HG03097 (cell line): ENCODE measurements around the gene SLC18A3.

Source experiments
- ATAC-seq: cut with Tn5 transposase; IDR thresholded peaks from one replicate; pipeline ENCODE4 v1.9.1; 2021; ENCODE audit not compliant: unreplicated experiment, low FRiP score

The SLC18A3 gene

DNA sequence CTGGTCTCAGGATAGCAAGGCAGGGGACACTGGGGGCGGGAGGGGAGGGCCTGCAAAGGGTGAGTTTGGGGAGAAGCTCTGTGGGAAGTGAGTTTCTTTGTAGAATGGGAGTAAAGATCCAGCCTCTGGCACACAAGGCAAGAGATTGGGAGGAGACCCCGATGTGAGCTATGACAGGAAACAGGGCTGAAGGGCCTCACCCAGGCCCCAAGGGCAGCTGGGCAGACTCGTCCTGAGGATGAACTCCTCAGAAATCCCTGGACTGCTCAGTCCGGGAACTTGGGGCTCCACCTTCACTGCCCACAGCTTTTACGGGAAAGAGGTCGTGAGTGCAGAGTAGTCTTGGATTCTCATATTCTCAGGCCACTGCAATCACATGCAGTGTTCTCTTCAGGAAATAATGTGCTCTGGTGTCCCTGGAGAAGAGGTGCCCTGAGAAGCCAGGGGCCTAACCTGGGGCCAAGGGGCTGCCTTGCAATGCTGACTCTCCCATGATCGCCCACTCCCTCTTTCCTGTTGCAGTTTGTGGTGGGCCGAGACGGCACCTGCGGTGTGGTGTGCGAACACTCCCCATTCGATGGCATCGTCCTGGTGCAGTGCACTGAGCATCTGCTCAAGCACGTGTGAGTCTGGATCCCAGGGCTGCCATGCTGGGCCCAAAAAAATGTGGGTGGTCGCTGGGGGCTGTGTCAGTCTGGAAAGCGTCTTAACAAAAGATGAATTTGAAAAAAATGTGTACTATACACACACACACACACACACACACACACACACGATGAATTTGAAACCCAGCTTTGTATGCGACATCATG, 38.1 kb downstream of the SLC18A3 start:
- no peak for ATAC-seq

DNA sequence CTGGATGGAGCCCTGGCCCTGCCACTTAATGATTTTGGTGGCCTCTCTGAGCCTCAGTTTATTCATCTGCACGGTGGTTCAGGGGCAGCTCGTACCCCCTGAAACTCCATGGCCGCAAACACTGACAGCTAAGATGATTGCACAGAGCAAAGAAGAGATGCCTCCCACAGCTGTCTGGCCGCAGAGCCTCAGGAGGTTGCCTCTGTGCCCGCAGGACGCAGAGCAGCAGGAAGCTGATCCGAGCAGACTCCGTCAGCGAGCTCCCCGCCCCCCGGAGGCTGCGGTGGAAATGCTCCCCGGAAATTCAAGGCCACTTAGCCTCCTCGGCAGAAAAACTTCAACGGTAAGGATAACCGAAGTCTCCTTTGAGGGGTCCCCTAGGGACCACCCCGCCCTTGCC, 39.2 kb downstream of the SLC18A3 start:
- ATAC-seq = no peak

DNA sequence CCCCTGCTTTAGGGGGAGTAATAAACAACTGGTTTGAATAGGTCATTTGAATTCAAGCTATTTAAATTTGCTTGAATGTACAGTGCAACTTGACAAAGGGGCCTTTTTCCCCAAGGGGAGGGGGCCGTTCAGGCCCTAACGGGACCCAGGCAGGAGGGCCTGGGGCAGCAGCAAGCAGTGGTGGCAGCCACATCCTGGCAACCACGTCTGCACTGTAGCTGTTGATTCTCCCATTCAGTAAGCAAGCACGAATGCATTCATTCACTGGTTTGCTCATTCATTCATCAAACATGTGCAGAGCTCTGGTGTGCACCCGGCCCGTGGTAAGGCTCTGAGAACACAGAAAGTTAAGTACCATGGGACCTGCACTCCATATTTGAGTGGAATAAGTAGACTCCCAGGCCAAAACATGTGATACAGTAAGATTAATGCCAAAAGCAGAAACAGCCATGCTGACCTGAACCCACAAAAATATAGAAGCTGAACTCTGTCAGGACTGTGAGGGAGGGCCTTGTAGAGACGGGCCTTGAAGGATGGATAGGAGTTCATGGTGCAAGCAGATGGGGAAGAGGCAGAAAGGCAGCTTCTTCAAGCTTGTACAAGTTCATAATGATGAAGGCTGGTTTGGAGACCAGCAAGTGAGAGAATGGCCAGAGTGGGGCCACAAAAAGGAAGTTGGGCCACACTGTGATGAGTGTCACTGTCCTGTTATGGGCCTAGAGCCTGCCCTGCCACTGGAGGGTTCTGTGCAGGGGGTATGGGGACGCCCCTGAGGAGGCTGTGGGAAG, 40.0 kb downstream of the SLC18A3 start:
- ATAC-seq = no peak

DNA sequence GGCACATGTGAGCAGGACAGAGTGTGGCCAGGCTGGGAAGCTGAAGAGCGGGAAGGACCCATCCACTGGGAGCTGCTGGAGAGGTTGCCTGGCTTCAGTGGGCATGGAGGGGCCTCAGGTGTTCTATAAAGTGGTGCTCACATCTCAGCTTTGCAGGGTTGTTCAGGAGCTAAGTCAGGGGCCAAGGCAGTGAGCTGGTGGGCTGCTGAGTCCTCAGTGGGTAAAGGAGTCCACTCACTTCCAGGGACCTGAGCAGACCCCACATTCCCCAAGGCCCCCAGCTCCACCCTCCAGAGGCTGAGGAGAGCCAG, 40.6 kb downstream of the SLC18A3 start:
- ATAC-seq = no peak

DNA sequence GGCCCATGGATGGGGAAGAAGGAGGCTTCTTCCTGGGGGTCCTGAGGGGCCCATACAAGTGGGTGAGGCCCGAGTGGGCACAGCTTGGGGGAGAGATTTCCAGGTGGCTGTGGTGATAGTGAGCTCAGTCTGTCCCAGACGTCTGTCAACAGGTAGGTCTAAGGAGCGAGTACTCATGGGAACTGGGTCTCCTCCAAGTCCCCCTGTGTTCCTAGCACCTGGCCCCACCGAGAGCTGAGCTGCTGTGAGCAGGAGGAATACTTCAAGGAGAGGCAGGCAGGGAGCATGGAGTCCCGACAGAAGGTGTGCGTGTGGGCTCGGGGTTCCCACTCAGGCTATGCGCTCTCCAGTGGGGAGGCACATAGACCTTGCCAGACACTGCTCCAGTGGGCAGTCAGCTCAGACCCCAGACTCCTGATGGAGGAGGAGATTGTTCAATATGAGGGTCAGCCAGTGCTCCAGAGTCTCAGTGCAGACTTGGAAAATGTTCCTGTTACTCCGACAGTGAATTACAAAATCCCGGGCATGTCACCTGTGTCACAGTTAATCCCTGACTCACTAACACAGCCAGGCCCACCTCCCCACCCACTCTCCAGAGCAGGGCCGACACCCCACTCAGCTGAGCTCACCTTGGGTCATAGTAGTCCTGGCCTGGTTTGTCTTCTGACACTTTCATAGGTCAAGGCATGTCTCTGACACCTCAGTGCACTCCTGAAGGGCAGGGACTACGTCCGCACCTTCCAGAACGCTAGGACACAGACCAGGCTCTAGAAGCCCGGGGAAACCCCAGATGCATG, 41.1 kb downstream of the SLC18A3 start:
- ATAC-seq = no peak

DNA sequence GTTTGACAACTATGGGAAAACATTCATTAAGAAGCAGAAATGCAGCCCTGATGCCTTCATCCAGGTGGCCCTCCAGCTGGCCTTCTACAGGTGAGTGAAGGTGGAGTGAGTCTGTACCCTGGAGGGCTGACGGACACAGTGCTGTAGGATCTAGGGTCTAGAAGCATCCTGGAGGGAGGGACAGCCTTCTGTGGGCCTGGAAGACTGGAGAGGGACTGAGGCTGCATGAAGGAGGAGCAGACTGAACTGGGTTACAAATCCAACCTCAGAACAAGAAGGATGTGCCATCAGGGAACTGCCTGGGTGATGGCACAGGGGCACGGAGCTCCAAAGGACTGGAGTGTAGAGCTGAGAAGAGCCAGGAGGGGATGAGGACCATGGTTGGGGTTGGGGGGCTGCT, 41.8 kb downstream of the SLC18A3 start:
- no peak for ATAC-seq

DNA sequence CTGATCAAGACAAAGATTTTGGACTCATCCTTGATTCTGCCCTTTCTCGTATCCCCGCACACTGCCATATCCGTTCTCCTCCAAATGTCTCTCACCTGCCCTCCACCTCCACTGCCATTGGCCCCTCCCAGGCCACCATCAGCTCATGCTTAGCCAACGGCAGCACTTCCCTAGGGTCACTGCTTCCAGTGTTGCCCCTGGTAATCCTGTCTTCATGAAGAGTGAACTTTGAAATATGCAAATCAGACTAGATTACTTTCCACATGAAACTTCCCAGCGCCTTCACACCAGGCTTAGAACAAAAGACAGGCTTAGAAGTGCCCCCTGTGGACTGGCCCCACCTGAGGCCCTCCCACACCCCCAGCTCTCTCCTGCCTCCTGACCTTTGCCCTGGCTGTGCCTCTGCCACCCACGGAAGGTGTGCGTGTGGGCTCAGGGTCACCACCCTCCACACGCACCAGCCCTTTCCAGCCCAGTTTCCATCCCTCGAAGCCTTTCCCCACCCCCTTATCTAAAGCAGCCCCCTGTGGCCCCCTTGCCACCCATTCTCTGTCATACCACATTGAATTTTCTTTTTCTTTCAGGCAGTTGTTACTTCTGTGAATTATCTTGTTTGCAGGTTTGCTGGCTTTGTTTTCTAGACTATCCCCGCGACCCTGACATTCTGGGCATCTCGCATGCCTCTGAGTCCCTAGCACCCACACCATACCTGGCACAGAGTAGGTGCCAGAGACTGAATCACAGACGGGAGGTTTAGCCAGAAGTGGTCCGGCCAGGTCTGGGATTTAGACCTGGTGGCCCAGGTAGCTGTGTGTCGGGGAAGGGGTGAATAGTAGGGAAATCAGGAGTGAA, 42.5 kb downstream of the SLC18A3 start:
- no peak for ATAC-seq

DNA sequence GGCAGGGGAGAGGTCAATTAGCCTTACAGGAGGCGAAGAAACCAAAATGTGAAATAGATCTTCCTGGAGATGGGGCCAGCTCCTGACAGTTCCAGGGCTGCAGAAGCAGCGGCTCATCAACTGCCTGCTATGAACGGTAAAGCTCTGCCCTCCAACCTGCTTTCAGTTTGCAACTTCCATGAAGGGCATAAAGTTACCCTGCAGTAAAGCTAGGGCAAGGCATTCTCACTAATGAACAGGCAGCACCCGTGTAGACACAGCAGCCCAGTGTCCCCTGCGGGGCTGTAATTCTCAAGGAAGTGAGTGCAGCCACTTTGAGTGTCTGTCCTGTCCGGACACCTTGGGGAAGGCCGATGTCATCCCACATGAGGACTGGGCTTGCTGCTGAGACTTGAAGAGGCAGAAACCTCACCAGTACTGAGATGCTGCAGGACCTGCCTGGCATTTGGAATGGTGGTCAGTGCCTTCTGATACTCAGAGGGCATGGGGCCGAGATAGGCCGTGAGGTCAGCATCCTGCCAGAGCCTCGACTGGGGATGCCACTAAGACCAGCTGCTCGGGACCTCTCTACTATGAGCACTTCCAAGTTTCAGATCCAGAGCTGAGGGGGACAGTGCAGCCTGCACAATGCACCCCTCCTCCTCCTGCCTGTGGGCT, 43.3 kb downstream of the SLC18A3 start:
- no peak for ATAC-seq

DNA sequence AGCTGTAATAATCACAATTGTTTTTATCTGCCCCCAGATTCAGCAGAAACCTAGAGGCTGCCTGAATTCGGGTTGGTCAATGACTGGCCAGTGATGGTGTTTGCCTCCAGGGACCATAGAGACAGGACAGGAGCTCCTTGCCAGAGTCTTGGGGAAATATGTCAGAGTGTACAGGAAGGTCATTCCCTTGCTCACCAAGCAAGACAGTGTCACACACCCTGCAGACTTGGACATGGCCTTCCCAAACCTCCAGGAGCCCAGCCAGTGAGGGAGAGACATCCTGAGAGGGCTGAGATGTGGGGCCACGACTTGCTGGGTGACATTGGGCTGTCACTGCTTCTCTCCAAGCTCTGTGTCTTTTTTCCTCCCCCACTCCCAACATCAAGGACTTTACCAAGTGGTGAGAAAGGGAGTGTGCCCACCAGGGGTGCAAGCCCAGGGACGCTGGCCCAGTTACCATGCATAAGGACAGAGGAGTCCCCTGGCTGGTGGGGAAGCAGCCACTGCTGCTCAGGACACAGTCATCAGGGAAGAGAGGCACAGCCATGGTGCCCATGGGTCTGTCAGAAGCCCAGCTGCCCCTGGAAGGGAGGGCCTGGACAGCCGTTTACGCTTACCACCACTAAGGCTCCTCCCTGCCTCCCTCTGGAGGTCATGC, 44.1 kb downstream of the SLC18A3 start:
- ATAC-seq = no peak

DNA sequence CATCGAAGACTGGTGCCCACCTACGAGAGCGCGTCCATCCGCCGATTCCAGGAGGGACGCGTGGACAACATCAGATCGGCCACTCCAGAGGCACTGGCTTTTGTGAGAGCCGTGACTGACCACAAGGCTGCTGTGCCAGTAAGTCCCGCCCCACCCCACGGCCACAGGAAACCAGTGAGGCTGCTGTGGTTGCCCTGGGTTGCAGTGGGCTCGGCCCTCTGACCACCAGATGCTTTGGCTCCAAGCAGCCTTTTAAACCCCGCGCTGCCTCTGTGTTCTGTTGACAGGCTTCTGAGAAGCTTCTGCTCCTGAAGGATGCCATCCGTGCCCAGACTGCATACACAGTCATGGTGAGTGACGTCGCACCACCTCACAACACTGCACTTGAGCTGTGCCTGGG, 45.0 kb downstream of the SLC18A3 start:
- ATAC-seq = no peak

DNA sequence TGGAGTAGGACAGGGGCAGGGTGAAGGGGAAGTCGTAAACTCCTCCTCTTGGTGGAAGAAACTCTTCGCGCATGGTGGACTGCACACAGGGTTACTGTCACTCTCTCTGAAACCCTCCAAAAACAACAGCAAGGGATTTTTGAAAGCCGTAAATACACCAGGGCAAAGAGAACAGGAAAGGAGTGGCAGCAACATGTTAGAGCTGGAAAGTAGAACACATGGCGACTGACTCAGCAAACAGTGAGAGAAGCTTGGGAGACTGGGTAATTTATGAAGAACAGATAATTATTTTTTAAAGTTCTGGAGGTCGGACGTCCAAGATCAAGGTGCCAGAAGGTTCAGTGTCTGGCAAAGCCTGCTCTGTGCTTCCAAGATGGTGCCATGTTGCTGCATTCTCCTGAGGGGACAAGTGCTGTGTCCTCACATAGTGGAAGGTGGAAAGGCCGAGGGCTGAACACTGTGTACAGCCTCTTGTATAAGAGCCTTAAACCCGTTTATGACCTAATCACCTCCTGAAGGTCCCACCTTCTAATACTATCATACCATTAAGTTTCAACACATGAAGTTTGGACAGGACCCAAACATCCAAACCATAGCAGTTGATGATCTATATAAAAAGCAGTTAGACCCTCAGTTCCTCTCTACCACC, 46.9 kb downstream of the SLC18A3 start:
- ATAC-seq = no peak

DNA sequence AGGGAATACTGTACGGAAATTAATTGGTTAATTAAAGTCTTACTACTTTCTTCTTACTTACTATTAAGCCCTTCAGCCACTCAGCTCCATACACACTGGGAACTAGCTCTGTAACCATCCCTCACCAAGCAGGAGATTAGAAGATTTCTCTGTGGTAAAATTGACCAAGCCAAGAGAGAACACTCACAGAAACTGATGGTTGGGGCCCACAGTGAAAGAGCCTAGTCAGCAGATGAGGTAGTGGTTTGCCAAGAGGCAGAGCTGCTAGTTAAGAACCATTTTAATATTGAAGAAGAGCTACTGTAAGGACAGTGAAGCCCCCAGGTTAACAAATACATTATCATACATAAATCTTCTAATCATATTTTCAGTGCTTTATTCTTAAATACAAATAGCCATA, 47.5 kb downstream of the SLC18A3 start:
- no peak for ATAC-seq

DNA sequence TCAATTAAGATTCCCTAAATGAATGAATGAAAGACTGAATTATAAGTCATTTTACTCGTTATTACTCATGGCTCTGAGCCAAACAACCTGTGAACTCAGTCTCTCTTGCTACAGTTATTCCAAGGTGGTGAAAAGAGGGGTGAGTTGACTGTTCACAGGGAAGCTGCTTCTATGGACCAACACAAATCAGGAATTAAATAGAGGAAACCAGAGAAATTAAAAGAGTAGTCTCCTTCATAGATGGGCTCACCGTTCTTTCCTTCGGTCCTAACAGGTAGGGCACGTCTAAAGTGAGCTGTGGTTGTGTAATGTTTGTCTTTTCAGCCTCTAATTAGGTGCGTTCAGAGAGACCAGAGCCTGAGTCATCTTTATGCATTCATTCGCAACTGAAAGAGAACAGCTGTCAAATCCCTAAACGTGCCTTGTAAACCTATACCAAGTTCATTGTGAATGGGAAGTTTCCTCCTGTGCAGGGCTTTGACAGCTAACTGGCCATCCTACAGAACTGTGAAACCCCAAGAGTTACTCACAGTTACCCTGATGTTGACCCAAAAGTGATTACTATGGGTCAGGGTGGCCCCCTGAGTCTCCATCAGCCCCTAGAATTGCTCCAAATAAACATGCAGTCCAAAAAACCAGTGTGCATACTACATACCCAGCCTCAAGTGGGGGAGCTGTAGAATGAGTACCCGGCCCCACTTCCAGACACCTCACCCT, 51.2 kb downstream of the SLC18A3 start:
- no peak for ATAC-seq
